Stimulated activated CD8-positive, alpha-beta memory T cell treated with anti-CD3 and anti-CD28 coated beads, Interleukin-7, amount 100 ng/mL, for 1 hour (primary cell): Measurements from ENCODE around the gene TANGO2.

Source experiments
- DNase-seq, 2 donors: peaks; one replicate each; pipeline ENCODE4 v3.0.0-alpha.2; 2020; ENCODE audit warnings: low read depth in 2 of 2

TANGO2 gene

GRCh38 chr22:20085651-20086050 is 64.7 kb downstream of the TANGO2 start:
- DNase-seq: no peak

- no peak for DNase-seq
These were observed 65.2 kb downstream of the TANGO2 start for GRCh38 chr22:20086101-20086599.

DNA sequence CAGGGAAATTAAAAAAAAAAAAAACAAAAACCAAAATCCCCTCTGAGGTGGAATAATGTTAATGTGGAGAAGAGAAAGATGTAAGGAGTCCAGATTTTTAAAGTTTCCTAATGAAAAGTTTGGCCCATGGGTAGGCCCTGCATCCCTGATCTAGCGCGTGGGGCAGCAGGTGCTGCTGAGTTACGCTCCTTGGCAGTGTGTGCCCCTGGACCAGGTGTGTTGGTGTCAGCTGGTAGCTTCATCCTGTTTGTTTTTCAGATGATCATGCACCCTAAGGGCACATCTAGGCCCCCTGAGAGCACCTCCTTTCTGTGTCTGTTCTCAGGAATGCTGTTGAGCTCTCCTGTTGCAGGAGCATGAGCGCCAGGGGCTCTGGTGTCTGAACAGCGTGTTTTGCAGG is 65.9 kb downstream of the TANGO2 start:
- no peak for DNase-seq

DNA sequence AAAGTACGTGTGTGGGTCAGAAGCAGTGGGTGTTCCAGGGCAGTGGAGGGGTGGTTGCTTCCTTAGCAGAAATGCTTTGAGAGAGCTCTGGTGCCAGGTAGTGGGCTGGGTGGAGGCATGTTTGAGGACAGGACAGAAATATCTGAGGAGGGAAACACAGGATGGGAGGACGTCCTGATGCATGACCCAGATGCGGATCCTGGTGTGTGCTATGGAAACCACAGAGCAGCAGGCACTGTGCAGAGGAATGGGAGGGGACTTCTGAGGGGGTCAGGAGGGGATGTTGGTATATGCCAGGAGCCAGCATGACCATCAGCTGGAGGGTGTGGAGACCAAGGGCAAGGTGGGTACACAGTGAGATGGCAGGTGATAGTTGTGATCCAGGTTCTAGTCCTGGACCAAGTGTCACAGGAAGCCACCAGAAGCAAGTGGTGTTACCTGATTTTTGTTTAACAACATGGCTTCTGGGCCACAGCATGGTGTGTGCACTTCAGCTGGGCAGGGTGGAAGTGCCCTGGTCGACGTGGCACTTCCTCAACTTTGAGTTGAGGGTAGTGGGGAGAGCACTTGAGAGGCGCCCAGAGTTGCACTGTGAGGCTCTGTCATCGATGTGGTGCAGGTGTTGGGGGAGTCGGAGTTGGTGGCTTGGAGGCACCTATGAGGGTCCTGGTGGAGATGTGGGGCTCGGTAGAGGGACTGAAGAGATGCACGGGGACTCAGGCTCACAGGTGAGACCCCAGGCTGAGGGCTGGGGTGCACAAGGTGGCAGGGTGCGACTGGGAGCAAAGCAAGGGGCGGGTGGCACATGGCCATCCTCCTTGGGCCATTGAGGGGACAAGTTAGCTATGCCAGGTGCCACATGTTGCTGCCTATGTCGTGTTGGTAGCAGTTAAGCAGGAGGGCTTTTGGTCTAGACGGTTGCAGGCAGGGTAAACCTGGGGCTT is 66.7 kb downstream of the TANGO2 start:
- no peak for DNase-seq

- no peak for DNase-seq
These were observed 67.3 kb downstream of the TANGO2 start for GRCh38 chr22:20088263-20088648.

GRCh38 chr22:20089226-20089976 is 68.5 kb downstream of the TANGO2 start:
- DNase-seq: no peak

DNA sequence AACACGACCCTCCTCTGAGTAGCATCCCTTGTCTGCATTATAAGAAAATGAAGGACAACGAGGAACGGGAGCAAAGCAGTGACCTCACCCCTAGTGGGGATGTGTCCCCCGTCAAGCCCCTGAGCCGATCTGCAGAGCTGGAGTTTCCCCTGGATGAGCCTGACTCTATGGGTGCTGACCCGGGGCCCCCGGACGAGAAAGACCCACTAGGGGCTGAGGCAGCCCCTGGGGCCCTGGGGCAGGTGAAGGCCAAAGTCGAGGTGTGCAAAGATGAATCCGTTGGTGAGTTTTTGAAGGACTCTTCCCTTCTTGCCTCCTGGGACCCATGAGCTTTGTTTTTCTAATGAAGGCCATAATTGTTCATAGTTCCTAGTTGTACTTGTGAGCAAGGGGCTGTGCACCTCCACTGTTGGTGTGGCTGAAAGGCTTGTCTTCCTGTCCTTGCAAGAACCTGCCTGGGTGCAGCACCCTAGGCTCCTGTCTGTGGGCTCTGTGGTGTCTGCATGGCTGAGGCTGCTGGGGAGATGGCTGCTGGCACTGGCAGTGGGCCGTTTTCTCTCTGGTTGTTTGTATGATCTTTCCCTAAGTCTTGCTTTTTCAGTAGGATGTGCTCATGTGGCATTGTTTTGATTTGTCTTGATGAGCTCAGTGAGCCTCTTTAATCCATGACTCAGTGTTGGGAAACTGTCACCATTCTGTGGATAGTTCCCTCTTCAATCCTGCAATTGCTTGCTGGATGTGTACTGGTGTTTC is 69.2 kb downstream of the TANGO2 start:
- DNase-seq: no peak

- DNase-seq: no peak
These were observed 69.9 kb downstream of the TANGO2 start for GRCh38 chr22:20090730-20091240.

DNA sequence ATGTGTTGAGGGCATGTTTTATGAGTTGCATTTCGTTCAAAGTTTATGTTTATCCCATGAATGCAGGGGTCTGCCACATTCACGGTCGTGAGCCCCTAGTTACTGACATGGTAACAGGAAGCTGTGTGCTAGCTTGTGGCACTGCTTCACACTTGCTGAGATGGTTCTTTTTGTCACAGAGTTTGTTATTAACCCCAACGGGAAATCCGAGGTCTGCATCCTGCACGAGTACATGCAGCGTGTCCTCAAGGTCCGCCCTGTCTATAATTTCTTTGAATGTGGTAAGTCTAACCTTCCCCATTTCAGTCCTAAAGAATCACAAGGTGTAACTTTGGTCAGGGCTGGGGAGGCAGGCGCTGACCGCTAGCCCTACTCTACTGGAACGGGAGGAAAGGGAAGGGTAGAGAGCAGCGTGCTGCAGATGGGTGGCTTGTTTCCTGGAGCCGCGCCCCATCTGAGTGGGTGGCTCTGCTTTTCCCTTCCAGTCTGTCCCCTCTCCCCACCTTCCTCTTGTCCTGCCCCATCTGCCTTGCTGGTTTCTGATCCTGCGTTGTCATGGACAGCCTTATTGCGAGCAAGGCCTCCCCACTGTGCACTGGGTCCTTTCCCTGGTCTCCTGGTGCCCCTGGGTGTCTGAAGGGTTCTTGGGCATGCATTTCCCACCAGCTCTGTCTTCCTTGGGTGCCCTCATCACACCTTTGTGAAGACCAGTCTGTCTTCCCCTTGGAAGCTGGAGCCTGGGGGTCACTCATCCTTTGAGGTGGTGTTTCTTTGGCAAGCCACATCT is 71.0 kb downstream of the TANGO2 start:
- no peak for DNase-seq

GRCh38 chr22:20092477-20092854 is 71.6 kb downstream of the TANGO2 start:
- no peak for DNase-seq

GRCh38 chr22:20093418-20094196 is 72.7 kb downstream of the TANGO2 start:
- DNase-seq: no peak

DNA sequence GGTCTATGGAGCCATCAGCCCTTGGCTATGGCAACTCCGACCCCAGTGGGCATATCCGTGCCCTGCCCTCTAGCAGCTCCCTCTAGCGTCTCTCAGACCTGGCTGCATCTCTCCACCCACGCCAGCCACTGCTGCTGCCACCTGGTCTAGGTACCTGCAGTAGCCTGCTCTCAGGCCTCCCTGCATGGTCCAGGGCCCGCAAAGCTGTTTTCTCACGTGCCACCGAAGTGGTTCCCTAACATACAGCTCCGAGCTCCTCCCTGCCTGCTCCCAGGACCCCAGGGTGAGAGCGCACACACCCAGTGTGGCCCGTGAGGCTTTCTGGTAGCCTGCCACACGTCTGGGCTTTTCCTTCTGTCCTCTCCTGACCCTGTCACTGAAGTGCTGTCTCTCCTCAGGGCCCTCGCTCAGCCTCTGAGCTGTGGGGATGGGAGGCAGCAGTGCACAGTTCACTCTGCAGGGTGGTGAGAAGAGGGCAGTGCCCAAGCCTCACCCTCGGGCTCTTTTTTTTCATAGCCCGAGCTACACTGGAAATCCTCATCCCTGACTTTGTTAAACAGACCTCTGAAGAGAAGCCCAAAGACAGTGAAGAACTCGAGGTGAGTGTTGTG is 73.4 kb downstream of the TANGO2 start:
- no peak for DNase-seq

DNA sequence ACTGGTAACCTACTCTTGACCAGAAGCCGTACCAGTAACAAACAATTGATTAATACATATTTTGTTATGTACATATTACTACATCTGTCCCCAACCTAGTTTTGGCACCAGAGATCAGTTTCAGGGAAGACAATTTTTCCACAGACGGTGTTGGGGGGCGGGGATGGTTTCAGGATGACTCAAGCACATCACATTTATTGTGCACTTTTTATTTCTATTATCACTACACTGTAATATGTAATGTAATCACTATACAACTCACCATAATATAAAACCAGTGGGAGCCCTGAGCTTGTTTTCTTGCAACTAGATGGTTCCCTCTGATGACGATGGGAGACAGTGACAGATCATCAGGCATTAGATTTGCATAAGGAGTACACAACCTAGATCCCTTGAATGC is 74.6 kb downstream of the TANGO2 start:
- DNase-seq: no peak

GRCh38 chr22:20096574-20097420 is 75.9 kb downstream of the TANGO2 start:
- no peak for DNase-seq

GRCh38 chr22:20099099-20099711 is 78.3 kb downstream of the TANGO2 start:
- DNase-seq: no peak

- no peak for DNase-seq
These were observed 80.7 kb downstream of the TANGO2 start for GRCh38 chr22:20101638-20102037.

DNA sequence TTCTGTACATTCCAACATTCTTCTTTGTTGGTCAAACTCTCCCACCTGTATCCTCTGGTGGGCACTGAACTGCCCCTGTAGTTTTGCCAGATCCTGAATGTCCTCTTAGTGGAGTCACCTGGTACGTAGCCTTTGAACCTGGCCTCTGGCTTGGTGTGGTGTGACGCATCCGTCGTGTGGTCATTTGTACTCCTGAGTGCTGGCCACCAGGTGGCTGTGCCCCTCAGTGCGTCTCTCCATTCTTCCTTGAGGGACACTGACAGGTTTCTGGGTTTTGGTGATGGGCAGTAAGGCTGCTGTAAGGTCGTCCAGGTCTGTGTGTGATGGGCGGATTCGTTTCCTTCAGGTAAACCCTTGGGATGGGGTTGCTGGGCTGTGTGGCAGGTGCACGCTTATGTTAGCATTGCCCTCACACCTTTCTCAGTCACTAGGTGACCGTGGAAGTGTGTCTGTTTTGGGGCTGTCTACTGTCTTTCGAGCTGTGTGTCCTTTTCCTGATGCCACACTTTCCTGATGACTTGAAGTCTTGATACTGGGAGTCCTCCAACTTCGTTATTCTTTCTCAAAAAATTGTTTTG is 81.4 kb downstream of the TANGO2 start:
- no peak for DNase-seq
